ENCODE data around the gene SS18L1.

DNA sequence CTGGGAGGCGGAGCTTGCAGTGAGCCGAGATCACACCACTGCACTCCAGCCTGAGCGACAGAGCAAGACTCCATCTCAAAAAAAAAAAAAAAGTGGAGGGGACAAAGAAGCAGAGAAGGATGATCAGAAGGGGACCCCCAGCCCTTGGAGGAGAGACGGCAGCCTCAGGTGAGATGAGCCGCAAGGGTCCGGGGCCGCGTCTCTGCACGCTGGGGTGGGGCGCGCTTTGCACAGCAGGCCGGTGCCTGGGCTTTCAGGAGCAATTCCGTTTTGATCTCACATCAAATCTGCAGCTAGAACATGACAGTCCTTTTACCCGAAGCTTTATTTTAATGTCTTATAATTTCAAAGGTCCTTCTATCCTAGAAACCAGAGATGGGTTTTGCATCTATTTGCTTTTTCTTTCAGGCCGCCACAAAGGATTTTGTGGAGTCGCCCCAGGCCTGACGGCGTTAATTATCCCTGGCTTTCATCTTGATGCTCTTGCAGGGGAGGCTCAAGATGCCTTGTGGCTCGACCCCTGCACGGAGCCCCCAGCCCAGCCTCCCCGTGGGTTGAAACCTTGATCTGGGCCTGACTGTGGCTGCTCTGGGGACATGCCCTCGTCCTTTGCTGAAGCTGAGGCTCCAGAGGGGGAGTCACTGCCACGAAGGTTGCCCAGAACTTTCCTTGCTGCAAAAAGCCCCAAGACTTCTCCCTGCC, 59.3 kb downstream of the SS18L1 start:
- TF ChIP-seq, protein P1, sequence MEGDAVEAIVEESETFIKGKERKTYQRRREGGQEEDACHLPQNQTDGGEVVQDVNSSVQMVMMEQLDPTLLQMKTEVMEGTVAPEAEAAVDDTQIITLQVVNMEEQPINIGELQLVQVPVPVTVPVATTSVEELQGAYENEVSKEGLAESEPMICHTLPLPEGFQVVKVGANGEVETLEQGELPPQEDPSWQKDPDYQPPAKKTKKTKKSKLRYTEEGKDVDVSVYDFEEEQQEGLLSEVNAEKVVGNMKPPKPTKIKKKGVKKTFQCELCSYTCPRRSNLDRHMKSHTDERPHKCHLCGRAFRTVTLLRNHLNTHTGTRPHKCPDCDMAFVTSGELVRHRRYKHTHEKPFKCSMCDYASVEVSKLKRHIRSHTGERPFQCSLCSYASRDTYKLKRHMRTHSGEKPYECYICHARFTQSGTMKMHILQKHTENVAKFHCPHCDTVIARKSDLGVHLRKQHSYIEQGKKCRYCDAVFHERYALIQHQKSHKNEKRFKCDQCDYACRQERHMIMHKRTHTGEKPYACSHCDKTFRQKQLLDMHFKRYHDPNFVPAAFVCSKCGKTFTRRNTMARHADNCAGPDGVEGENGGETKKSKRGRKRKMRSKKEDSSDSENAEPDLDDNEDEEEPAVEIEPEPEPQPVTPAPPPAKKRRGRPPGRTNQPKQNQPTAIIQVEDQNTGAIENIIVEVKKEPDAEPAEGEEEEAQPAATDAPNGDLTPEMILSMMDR (IDR thresholded peaks at IDR 0.05), result no peak
- no peak for TF ChIP-seq EP300 (IDR thresholded peaks at IDR 0.05)
